HCT116 (cell line): ENCODE results near the gene UBE2M. TPM values are rescaled to one million over a fixed set of nuclear protein-coding genes. Genes with fewer than 3 reads are reported as not detected.

Source experiments
- ATAC-seq: fragments of 200-7000 bp; cut with Tn5 transposase; 2 replicates; pipeline ENCODE4 v1.9.1; 2020; ENCODE audit warnings: mild to moderate bottlenecking, moderate library complexity
- BruUV-seq: library from RNA; stranded (reverse); fragments of 400-500 nt; replicated peaks from 2 replicates; lab custom pipeline; 2021; lab: Mats Ljungman, UMichigan
- CTCF ChIA-PET: fragments of 300-600 bp; sonication (Branson Sonifier 250); formaldehyde crosslinking; loops from one replicate; lab custom pipeline; 2021; ENCODE audit warnings: antibody characterized with exemption; lab: Charles Lee
- POLR2A ChIA-PET: fragments of 300-600, 350-600 bp; sonication (Branson Sonifier 250); formaldehyde crosslinking; loops from one replicate; lab custom pipeline; 2021; ENCODE audit warnings: antibody characterized with exemption; lab: Charles Lee
- RAD21 ChIA-PET, 2 experiments: fragments of 300-600 bp; sonication (Branson Sonifier 250); formaldehyde crosslinking; loops; one replicate each; lab custom pipeline; 2023; ENCODE audit warnings: low total read pairs in 2 of 2; ENCODE audit not compliant: uncharacterized antibody in 2 of 2, unreplicated experiment in 2 of 2, low non-redundant PET in 1 of 2; lab: Charles Lee
- DNase-seq: peaks from one replicate; pipeline ENCODE4 v3.0.0-alpha.2; 2010; ENCODE audit warnings: low read depth, low spot score
- H2AFZ ChIP-seq: fragments of 200-600 bp; shearing (Covaris generic), sonication (generic); 2 replicates; pipeline ENCODE4 v1.6.1; 2017; ENCODE audit warnings: low read depth, mixed run types, mixed read lengths, antibody characterized with exemption, low read length; ENCODE audit not compliant: poor library complexity, severe bottlenecking
- H3K27ac ChIP-seq: 2 replicates; pipeline ENCODE4 v1.5.1; 2012; ENCODE audit warnings: low read depth, low read length
- H3K27me3 ChIP-seq: fragments of 200-600 bp; sonication (generic); 2 replicates; pipeline ENCODE4 v1.6.1; 2016; ENCODE audit warnings: mixed run types, low read length, mixed read lengths; ENCODE audit not compliant: insufficient read depth
- H3K36me3 ChIP-seq, 2 experiments: fragments of 200-500 bp in 1 of 2; fragments of 200-600 bp in 1 of 2; sonication (Bioruptor generic) in 1 of 2; sonication (generic) in 1 of 2; 2 replicates each; pipeline versions ENCODE4 v1.5.1 to v1.6.1; 2014 to 2016; ENCODE audit warnings: low read length in 2 of 2, inconsistent platforms in 1 of 2, mixed read lengths in 1 of 2, mixed run types in 1 of 2; ENCODE audit not compliant: insufficient read depth in 2 of 2, control insufficient read depth in 1 of 2
- H3K4me1 ChIP-seq, 2 experiments: fragments of 200-600 bp in 1 of 2; sonication (generic) in 1 of 2; 2 replicates each; pipeline versions ENCODE4 v1.5.1 to v1.6.1; 2012 to 2017; ENCODE audit warnings: low read length in 2 of 2, inconsistent platforms in 1 of 2, mild to moderate bottlenecking in 1 of 2, mixed read lengths in 1 of 2, mixed run types in 1 of 2, moderate library complexity in 1 of 2; ENCODE audit not compliant: insufficient read depth in 2 of 2, control insufficient read depth in 1 of 2
- H3K4me2 ChIP-seq: fragments of 200-600 bp; sonication (generic); 2 replicates; pipeline ENCODE4 v1.6.1; 2017; ENCODE audit warnings: mixed run types, low read length, mixed read lengths
- H3K4me3 ChIP-seq, 2 experiments: fragments of 200-600 bp in 1 of 2; sonication (generic) in 1 of 2; replicated peaks in 1 of 2; 2 replicates each; pipeline ENCODE4 v1.5.1; 2011 to 2016; ENCODE audit warnings: low read length in 2 of 2, control low read depth in 1 of 2, low read depth in 1 of 2, mild to moderate bottlenecking in 1 of 2, mixed read lengths in 1 of 2, mixed run types in 1 of 2
- H3K79me2 ChIP-seq: fragments of 200-600 bp; sonication (generic); 2 replicates; pipeline ENCODE4 v1.6.1; 2017; ENCODE audit warnings: mild to moderate bottlenecking, mixed run types, low read length, moderate library complexity, mixed read lengths; ENCODE audit not compliant: insufficient read depth
- H3K9ac ChIP-seq: fragments of 200-600 bp; sonication (generic); 2 replicates; pipeline ENCODE4 v1.6.1; 2016; ENCODE audit warnings: low read length, mixed read lengths
- H3K9me2 ChIP-seq: fragments of 200-600 bp; sonication (generic), shearing (Covaris generic); 2 replicates; pipeline ENCODE4 v1.6.1; 2017; ENCODE audit warnings: mixed run types, mild to moderate bottlenecking, moderate library complexity; ENCODE audit not compliant: insufficient read depth
- H3K9me3 ChIP-seq, 2 experiments: fragments of 200-500 bp in 1 of 2; fragments of 200-600 bp in 1 of 2; sonication (Bioruptor generic) in 1 of 2; sonication (generic) in 1 of 2; 2 replicates each; pipeline ENCODE4 v1.6.1; 2014 to 2017; ENCODE audit warnings: low read length in 2 of 2, mixed read lengths in 2 of 2, inconsistent platforms in 1 of 2, low read depth in 1 of 2, mild to moderate bottlenecking in 1 of 2, mixed run types in 1 of 2, moderate library complexity in 1 of 2; ENCODE audit not compliant: control insufficient read depth in 1 of 2, insufficient read depth in 1 of 2
- H4K20me1 ChIP-seq: fragments of 200-600 bp; sonication (generic), shearing (Covaris generic); 2 replicates; pipeline ENCODE4 v1.6.1; 2017; ENCODE audit warnings: mixed run types, mild to moderate bottlenecking, moderate library complexity; ENCODE audit not compliant: insufficient read depth
- CTCF ChIP-seq, 3 experiments: fragments of 200-600 bp in 1 of 3; sonication (generic) in 1 of 3; IDR thresholded peaks in 2 of 3; conservative IDR thresholded peaks in 1 of 3; 2 replicates each; pipeline ENCODE4 v1.5.1; 2012 to 2017; ENCODE audit warnings: low read depth in 2 of 3, low read length in 2 of 3, antibody characterized with exemption in 1 of 3, borderline replicate concordance in 1 of 3, control low read depth in 1 of 3, mild to moderate bottlenecking in 1 of 3, mixed read lengths in 1 of 3, mixed run types in 1 of 3, moderate library complexity in 1 of 3; ENCODE audit not compliant: insufficient read depth in 1 of 3
- EGR1 ChIP-seq: IDR thresholded peaks from 2 replicates; pipeline ENCODE4 v1.6.1; 2012; ENCODE audit warnings: low read depth
- EZH2phosphoT487 ChIP-seq: fragments of 200-600 bp; IDR thresholded peaks from 2 replicates; pipeline ENCODE4 v1.6.1; 2018; ENCODE audit warnings: antibody characterized with exemption, borderline replicate concordance
- JUND ChIP-seq: IDR thresholded peaks from 2 replicates; pipeline ENCODE4 v1.6.1; 2012
- POLR2AphosphoS5 ChIP-seq: IDR thresholded peaks from 2 replicates; pipeline ENCODE4 v1.6.1; 2011; ENCODE audit warnings: mild to moderate bottlenecking, low read depth, low read length, moderate library complexity
- SIN3A ChIP-seq: IDR thresholded peaks from 2 replicates; pipeline ENCODE4 v1.6.1; 2012; ENCODE audit warnings: low read depth
- SRF ChIP-seq: IDR thresholded peaks from 2 replicates; pipeline ENCODE4 v1.6.1; 2012; ENCODE audit warnings: low read depth
- intact Hi-C: fragments of 100-400 bp; cut with micrococcal nuclease; formaldehyde crosslinking; loops from 2 replicates; pipeline ENCODE4 v1.10.0; 2022
- total RNA-seq: library from RNA; stranded (reverse); gene quantifications from one replicate; pipeline ENCODE4 v1.2.1, GENCODE V29; 2021; ENCODE audit not compliant: unreplicated experiment

UBE2M gene
- total RNA-seq, 1 experiment from 2014 or later, result 120 TPM

- no peak for TF ChIP-seq CTCF (IDR thresholded peaks at IDR 0.05 in 2 of 3, conservative IDR thresholded peaks at IDR 0.05 in 1 of 3; ENCODE audit: borderline replicate concordance in 1 of 3, insufficient read depth in 1 of 3, low read depth in 2 of 3, low read length in 2 of 3)
- TF ChIP-seq POLR2AphosphoS5, result no peak
- TF ChIP-seq SIN3A, result no peak
These were observed 968 bp downstream of the UBE2M start (continued) for GRCh38 chr19:58557221-58558065.

DNA sequence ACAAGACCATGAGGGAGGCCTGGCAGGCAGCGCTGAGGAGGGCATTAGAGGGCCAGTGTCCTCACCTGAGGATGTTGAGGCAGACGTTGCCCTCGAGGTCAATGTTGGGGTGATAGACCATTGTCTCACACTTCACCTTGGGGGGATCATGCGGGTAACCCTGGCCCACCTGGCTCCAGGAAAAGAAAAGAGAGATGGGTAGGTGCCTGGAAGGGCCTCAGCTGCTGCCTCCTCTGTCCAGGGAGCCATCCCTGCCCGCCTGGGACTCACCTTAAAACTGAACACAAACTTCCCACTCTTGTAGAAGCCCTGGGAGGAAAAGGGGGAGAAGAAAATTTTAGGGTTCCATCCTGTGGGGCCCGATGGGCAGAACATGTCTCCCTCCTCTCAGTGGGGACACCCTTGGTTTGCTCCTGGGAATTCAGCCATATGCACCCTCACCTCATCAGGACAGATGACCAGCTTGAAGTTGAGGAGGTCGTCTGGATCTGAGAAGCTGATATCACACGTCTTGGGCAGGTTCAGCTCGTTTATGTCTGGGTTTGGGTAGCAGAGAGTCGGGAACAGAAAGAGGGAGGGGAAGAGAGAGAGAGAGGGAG is 1.7 kb downstream of the UBE2M start:
- H3K4me1 ChIP-seq, result peaks cover 26 to 52% of the 10 kb centered on the region in 2 experiments
- H2AFZ ChIP-seq, result no peak overlapping the region
- TF ChIP-seq EZH2phosphoT487, result no peak
- TF ChIP-seq SRF, result no peak
- TF ChIP-seq JUND, result no peak
- no peak for TF ChIP-seq EGR1
- POLR2A ChIA-PET, result no interaction called here
- H3K36me3 ChIP-seq, result peaks cover 11 to 20% of the 10 kb centered on the region in 2 experiments; a peak in 2 of 4 replicates
- no peaks in the 10 kb centered on the region for H4K20me1 ChIP-seq
- RAD21 ChIA-PET, result no interaction called here
- H3K4me2 ChIP-seq, result peak overlapping the region; percentile 92
- DNase-seq (no peak), ATAC-seq (no peak)
- CTCF ChIA-PET, result no interaction called here
- H3K27ac ChIP-seq, result peak overlapping the region; percentile 98
- intact Hi-C loops, result no loop called here
- H3K9me3 ChIP-seq, result no peaks in the 10 kb centered on the region
- H3K27me3 ChIP-seq, result no peaks in the 10 kb centered on the region
- no TSS peak for BruUV-seq
- no peaks in the 10 kb centered on the region for H3K9me2 ChIP-seq
- peak overlapping the region; percentile 74 to 99 for H3K4me3 ChIP-seq
- H3K79me2 ChIP-seq, result peaks cover 60% of the 10 kb centered on the region
- H3K9ac ChIP-seq, result peak overlapping the region; percentile 94
